HepG2 (cell line): Measurements from ENCODE around the gene TP53. TPM values are rescaled to one million over a fixed set of nuclear protein-coding genes. Genes with fewer than 3 reads are reported as not detected.

ENCODE experiments used
- FOXC1 ChIP-seq: sonication (generic); formaldehyde crosslinking; IDR thresholded peaks from 2 replicates; pipeline ENCODE4 v1.8.0; 2022; ENCODE audit warnings: mild to moderate bottlenecking, missing genetic modification reagents, borderline replicate concordance
- KLF6 ChIP-seq: IDR thresholded peaks from 2 replicates; pipeline ENCODE4 v1.8.0; 2016; ENCODE audit warnings: missing biosample characterization, missing genetic modification reagents
- NFKBIZ ChIP-seq: IDR thresholded peaks from 2 replicates; pipeline ENCODE4 v1.6.1; 2018; ENCODE audit warnings: missing genetic modification reagents, missing compliant biosample characterization
- TAF1 ChIP-seq: sonication (generic); formaldehyde crosslinking; IDR thresholded peaks from 2 replicates; pipeline ENCODE4 v1.4.0; 2020; ENCODE audit warnings: missing genetic modification reagents
- TARDBP ChIP-seq: sonication (generic); formaldehyde crosslinking; IDR thresholded peaks from 2 replicates; pipeline ENCODE4 v1.8.0; 2022; ENCODE audit warnings: mild to moderate bottlenecking, missing genetic modification reagents
- ZNF17 ChIP-seq: sonication (generic); formaldehyde crosslinking; IDR thresholded peaks from 2 replicates; pipeline ENCODE4 v1.5.0; 2020; ENCODE audit warnings: mild to moderate bottlenecking, missing genetic modification reagents
- ZNF264 ChIP-seq: sonication (generic); formaldehyde crosslinking; IDR thresholded peaks from 2 replicates; pipeline ENCODE4 v1.4.0; 2020; ENCODE audit warnings: missing genetic modification reagents
- ZNF274 ChIP-seq: sonication (generic); formaldehyde crosslinking; IDR thresholded peaks from 2 replicates; pipeline ENCODE4 v1.5.1; 2020; ENCODE audit warnings: mild to moderate bottlenecking, missing genetic modification reagents
- ZNF354B ChIP-seq: sonication (generic); formaldehyde crosslinking; IDR thresholded peaks from 2 replicates; pipeline ENCODE4 v1.8.0; 2022; ENCODE audit warnings: mild to moderate bottlenecking, missing genetic modification reagents
- ZNF780A ChIP-seq: sonication (generic); formaldehyde crosslinking; IDR thresholded peaks from 2 replicates; pipeline ENCODE4 v1.8.0; 2022; ENCODE audit warnings: mild to moderate bottlenecking, missing genetic modification reagents, moderate library complexity
- ZSCAN12 ChIP-seq: sonication (generic); formaldehyde crosslinking; IDR thresholded peaks from 2 replicates; pipeline ENCODE4 v1.9.0; 2021; ENCODE audit warnings: mild to moderate bottlenecking, missing genetic modification reagents
- polyA plus RNA-seq, 8 experiments: library from polyadenylated mRNA; depleted of rRNA in 3 of 8; stranded (reverse) in 7 of 8; unstranded in 1 of 8; fragments of >200 nt; fragmentation: Illumina TruSeq in 4 of 8; extraction: Trizol in 4 of 8; gene quantifications; 2 replicates each; pipeline versions ENCODE4 v1.2.1 to v1.2.3, GENCODE V29; 2011 to 2016; ENCODE audit warnings: low read depth in 4 of 8, missing spikeins in 1 of 8, mixed read lengths in 1 of 8; ENCODE audit not compliant: insufficient read depth in 1 of 8
- total RNA-seq, 5 experiments: library from RNA; depleted of rRNA; stranded (reverse); fragments of >200 nt; fragmentation: Illumina TruSeq; extraction: Trizol; gene quantifications; 2 replicates each; pipeline ENCODE4 v1.2.3, GENCODE V29; 2016; ENCODE audit warnings: low read depth in 1 of 5
- TF ChIP-seq, protein P1 (sequence below): sonication (generic); formaldehyde crosslinking; IDR thresholded peaks from 2 replicates; pipeline ENCODE4 v1.4.0; 2020; ENCODE audit warnings: missing genetic modification reagents, borderline replicate concordance
- TF ChIP-seq, protein P2 (sequence below): sonication (generic); formaldehyde crosslinking; IDR thresholded peaks from 2 replicates; pipeline ENCODE4 v1.5.1; 2020; ENCODE audit warnings: missing genetic modification reagents, mild to moderate bottlenecking, borderline replicate concordance
- TF ChIP-seq, protein P3 (sequence below): sonication (generic); formaldehyde crosslinking; IDR thresholded peaks from 2 replicates; pipeline ENCODE4 v1.5.0; 2020; ENCODE audit warnings: mild to moderate bottlenecking, missing genetic modification reagents
- TF ChIP-seq, protein P4 (sequence below): sonication (generic); formaldehyde crosslinking; IDR thresholded peaks from 2 replicates; pipeline ENCODE4 v1.4.0; 2020; ENCODE audit warnings: mild to moderate bottlenecking, low read depth, missing genetic modification reagents
- TF ChIP-seq, protein P5 (sequence below): IDR thresholded peaks from 2 replicates; pipeline ENCODE4 v1.6.1; 2016; ENCODE audit warnings: missing compliant biosample characterization, missing genetic modification reagents, borderline replicate concordance
- TF ChIP-seq, protein P6 (sequence below): sonication (generic); formaldehyde crosslinking; IDR thresholded peaks from 2 replicates; pipeline ENCODE4 v1.4.0; 2020; ENCODE audit warnings: missing genetic modification reagents

TP53 gene
- total and polyA plus RNA-seq, 2 of the 13 experiments (the other 11 are each of a cell fraction or from before 2014, with no cell fraction given) = 17.1 to 29.9 TPM

DNA sequence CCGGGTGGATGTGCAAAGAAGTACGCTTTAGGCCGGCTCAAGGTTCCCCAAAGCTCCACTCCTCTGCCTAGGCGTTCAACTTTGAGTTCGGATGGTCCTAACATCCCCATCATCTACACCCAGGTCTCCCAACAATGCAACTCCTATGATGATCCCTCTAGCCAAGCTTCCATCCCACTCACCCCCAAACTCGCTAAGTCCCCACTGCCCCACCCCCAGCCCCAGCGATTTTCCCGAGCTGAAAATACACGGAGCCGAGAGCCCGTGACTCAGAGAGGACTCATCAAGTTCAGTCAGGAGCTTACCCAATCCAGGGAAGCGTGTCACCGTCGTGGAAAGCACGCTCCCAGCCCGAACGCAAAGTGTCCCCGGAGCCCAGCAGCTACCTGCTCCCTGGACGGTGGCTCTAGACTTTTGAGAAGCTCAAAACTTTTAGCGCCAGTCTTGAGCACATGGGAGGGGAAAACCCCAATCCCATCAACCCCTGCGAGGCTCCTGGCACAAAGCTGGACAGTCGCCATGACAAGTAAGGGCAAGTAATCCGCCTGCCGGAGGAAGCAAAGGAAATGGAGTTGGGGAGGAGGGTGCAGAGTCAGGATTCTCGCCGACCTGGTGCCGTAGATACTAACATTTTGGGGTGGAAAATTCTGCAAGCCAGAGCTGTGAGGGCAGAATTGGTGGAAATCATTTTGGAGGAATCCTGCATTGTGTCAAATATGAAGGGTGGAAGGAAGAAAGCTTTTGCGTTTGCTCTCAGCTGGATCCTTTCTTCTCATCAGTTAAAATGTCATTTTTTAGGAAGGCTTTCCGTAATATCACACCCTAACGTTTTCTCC lies at the start of gene TP53 (continued):
- TF ChIP-seq KLF6 (CRISPR knock-in tag) (peak; percentile 65; the same call in 1 of the 2 replicates), FOXC1 (CRISPR knock-in tag) (no peak), TARDBP (CRISPR knock-in tag) (peak; percentile 64; the same call in 1 of the 2 replicates), ZNF264 (0 out of 2 replicates have a peak, but pooled peaks have one; percentile 30), ZNF17 (no peak), ZNF274 (CRISPR knock-in tag) (0 out of 2 replicates have a peak, but pooled peaks have one; percentile 35), TAF1 (peak; percentile 75), NFKBIZ (CRISPR knock-in tag) (peak; percentile 99), ZSCAN12 (CRISPR knock-in tag) (no peak), ZNF780A (CRISPR knock-in tag) (0 out of 2 replicates have a peak, but pooled peaks have one; percentile 35), ZNF354B (CRISPR knock-in tag) (no peak)
- TF ChIP-seq, protein P1, sequence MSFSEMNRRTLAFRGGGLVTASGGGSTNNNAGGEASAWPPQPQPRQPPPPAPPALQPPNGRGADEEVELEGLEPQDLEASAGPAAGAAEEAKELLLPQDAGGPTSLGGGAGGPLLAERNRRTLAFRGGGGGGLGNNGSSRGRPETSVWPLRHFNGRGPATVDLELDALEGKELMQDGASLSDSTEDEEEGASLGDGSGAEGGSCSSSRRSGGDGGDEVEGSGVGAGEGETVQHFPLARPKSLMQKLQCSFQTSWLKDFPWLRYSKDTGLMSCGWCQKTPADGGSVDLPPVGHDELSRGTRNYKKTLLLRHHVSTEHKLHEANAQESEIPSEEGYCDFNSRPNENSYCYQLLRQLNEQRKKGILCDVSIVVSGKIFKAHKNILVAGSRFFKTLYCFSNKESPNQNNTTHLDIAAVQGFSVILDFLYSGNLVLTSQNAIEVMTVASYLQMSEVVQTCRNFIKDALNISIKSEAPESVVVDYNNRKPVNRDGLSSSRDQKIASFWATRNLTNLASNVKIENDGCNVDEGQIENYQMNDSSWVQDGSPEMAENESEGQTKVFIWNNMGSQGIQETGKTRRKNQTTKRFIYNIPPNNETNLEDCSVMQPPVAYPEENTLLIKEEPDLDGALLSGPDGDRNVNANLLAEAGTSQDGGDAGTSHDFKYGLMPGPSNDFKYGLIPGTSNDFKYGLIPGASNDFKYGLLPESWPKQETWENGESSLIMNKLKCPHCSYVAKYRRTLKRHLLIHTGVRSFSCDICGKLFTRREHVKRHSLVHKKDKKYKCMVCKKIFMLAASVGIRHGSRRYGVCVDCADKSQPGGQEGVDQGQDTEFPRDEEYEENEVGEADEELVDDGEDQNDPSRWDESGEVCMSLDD = peak; percentile 18; the same call in 1 of the 2 replicates
- TF ChIP-seq, protein P2, sequence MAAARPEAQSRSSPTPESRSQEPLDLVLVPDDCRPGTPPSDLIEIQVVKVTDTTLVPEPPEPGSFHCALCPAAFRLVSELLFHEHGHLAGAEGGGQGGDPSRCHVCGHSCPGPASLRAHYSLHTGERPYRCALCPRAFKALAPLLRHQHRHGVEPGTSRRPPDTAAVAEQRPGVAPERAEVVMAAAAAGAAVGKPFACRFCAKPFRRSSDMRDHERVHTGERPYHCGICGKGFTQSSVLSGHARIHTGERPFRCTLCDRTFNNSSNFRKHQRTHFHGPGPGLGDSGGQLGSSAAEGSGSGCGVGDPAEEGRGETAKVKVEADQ (CRISPR knock-in tag) = no peak
- TF ChIP-seq, protein P3, sequence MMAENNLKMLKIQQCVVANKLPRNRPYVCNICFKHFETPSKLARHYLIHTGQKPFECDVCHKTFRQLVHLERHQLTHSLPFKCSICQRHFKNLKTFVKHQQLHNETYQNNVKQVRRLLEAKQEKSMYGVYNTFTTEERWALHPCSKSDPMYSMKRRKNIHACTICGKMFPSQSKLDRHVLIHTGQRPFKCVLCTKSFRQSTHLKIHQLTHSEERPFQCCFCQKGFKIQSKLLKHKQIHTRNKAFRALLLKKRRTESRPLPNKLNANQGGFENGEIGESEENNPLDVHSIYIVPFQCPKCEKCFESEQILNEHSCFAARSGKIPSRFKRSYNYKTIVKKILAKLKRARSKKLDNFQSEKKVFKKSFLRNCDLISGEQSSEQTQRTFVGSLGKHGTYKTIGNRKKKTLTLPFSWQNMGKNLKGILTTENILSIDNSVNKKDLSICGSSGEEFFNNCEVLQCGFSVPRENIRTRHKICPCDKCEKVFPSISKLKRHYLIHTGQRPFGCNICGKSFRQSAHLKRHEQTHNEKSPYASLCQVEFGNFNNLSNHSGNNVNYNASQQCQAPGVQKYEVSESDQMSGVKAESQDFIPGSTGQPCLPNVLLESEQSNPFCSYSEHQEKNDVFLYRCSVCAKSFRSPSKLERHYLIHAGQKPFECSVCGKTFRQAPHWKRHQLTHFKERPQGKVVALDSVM (CRISPR knock-in tag) = no peak
- TF ChIP-seq, protein P4, sequence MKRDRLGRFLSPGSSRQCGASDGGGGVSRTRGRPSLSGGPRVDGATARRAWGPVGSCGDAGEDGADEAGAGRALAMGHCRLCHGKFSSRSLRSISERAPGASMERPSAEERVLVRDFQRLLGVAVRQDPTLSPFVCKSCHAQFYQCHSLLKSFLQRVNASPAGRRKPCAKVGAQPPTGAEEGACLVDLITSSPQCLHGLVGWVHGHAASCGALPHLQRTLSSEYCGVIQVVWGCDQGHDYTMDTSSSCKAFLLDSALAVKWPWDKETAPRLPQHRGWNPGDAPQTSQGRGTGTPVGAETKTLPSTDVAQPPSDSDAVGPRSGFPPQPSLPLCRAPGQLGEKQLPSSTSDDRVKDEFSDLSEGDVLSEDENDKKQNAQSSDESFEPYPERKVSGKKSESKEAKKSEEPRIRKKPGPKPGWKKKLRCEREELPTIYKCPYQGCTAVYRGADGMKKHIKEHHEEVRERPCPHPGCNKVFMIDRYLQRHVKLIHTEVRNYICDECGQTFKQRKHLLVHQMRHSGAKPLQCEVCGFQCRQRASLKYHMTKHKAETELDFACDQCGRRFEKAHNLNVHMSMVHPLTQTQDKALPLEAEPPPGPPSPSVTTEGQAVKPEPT = peak; percentile 1; the same call in 1 of the 2 replicates
- TF ChIP-seq, protein P5, sequence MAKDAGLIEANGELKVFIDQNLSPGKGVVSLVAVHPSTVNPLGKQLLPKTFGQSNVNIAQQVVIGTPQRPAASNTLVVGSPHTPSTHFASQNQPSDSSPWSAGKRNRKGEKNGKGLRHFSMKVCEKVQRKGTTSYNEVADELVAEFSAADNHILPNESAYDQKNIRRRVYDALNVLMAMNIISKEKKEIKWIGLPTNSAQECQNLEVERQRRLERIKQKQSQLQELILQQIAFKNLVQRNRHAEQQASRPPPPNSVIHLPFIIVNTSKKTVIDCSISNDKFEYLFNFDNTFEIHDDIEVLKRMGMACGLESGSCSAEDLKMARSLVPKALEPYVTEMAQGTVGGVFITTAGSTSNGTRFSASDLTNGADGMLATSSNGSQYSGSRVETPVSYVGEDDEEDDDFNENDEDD (CRISPR knock-in tag) = peak; percentile 81
- TF ChIP-seq, protein P6, sequence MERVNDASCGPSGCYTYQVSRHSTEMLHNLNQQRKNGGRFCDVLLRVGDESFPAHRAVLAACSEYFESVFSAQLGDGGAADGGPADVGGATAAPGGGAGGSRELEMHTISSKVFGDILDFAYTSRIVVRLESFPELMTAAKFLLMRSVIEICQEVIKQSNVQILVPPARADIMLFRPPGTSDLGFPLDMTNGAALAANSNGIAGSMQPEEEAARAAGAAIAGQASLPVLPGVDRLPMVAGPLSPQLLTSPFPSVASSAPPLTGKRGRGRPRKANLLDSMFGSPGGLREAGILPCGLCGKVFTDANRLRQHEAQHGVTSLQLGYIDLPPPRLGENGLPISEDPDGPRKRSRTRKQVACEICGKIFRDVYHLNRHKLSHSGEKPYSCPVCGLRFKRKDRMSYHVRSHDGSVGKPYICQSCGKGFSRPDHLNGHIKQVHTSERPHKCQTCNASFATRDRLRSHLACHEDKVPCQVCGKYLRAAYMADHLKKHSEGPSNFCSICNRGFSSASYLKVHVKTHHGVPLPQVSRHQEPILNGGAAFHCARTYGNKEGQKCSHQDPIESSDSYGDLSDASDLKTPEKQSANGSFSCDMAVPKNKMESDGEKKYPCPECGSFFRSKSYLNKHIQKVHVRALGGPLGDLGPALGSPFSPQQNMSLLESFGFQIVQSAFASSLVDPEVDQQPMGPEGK (CRISPR knock-in tag) = no peak
